ENCODE measurements around the gene PLEKHO1. TPM values are rescaled to one million over a fixed set of nuclear protein-coding genes. Genes with fewer than 3 reads are reported as not detected.

Gene PLEKHO1
- polyA plus RNA-seq, 1 of the 3 experiments (the other 2 are of a cell fraction): 33.5 TPM

- Histone ChIP-seq H3K36me3 (replicated peaks in 1 of 2; ENCODE audit: control insufficient read depth in 1 of 2, insufficient read depth in 2 of 2, low read length in 1 of 2) (peaks cover 11 to 23% of the 10 kb centered on the region in 2 experiments), H3K4me2 (no peak overlapping the region), H3F3A (replicated peaks; ENCODE audit: insufficient read depth) (no peaks in the 10 kb centered on the region), H3K9me2 (no peaks in the 10 kb centered on the region), H3K27ac (ENCODE audit: low read depth in 2 of 2, low read length in 1 of 2) (no peak overlapping the region), H3K4me1 (ENCODE audit: control insufficient read depth in 1 of 2, insufficient read depth in 2 of 2, low read depth in 1 of 2, low read length in 1 of 2) (peaks cover 0 to 4% of the 10 kb centered on the region in 2 experiments; a peak in 1 of 4 replicates), H3K9ac (no peak overlapping the region), H3K79me2 (ENCODE audit: insufficient read depth) (no peaks in the 10 kb centered on the region), H2AFZ (ENCODE audit: low read depth) (no peak overlapping the region), H3K9me3 (no peaks in the 10 kb centered on the region), H4K20me1 (ENCODE audit: insufficient read depth) (no peaks in the 10 kb centered on the region), H3K27me3 (ENCODE audit: insufficient read depth) (no peaks in the 10 kb centered on the region), H3K4me3 (ENCODE audit: low read depth in 2 of 2, low read length in 1 of 2) (no peak overlapping the region)
- no peak for DNase-seq
- TF ChIP-seq TEAD4 (IDR thresholded peaks at IDR 0.05; ENCODE audit: borderline replicate concordance, insufficient read depth) (no peak), CTCF (IDR thresholded peaks at IDR 0.05) (no peak), EP300 (IDR thresholded peaks at IDR 0.05; ENCODE audit: borderline replicate concordance in 1 of 2, low read depth in 1 of 2, low read length in 1 of 2) (no peak), ELF1 (IDR thresholded peaks at IDR 0.05) (no peak), RFX5 (IDR thresholded peaks at IDR 0.05; ENCODE audit: low read length) (no peak), EZH2phosphoT487 (IDR thresholded peaks at IDR 0.05; ENCODE audit: borderline replicate concordance, low read depth) (no peak), TAF1 (IDR thresholded peaks at IDR 0.05; ENCODE audit: borderline replicate concordance, low read depth, low read length) (no peak), PBX3 (IDR thresholded peaks at IDR 0.05) (no peak), TCF12 (IDR thresholded peaks at IDR 0.05) (no peak), REST (IDR thresholded peaks at IDR 0.05; ENCODE audit: low read depth, low read length) (no peak), FOXJ3 (CRISPR knock-in tag; IDR thresholded peaks at IDR 0.05) (no peak), CHD2 (IDR thresholded peaks at IDR 0.05; ENCODE audit: low read length, partially characterized antibody) (no peak)
- POLR2A ChIA-PET: no interaction called here
- CTCF ChIA-PET: no interaction called here
- whole genome bisulfite sequencing (ENCODE audit: low lambda C conversion rate): 87% methylated on average over 7 of the region's 7 CpGs
These were observed 43.4 kb upstream of the PLEKHO1 start for GRCh38 chr1:150106341-150106740.
